ENCODE measurements around the gene ADAMTSL4.

The ADAMTSL4 gene
- 0.06 to 0.13 reads per million in 2 experiments for total RNA-seq

DNA sequence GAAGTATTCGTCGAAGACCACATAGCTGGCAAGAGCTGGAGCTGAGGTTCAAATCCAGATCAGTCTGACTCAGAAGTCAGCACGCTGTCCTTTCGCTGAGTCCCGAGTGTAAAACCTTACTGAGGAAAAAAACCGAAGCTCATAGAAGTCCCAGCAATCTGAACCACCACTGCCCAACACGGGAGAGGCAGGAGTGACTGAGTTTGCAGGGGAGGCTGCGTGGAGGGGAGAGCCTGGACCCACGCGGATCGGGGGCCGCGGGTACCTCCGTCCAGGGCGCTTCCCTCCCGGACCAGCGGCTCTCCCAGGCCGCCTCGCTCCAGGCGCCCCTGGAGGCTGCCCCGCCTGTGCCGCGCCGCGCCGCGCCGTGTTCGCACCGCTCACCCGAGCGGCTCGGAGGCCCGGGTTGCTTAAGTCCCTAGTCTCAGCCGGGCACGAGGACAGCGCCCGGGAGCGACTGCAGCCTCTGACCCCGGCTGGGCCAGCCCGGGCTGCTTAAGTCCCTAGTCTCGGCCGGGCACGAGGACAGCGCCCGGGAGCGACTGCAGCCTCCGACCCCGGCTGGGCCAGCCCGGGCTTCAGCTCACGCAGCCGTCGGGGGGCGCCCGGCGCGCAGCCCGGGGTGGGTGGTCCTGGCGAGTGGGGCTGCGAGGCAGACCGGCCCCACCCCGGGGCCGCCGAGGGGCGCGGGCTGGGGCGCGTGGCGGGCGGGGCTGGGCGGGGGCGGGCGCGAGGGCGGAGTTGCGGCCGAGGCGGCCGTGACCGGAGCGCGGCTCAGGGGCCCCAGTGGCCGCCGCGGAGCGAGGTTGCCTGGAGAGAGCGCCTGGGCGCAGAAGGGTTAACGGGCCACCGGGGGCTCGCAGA, at the start of gene ADAMTSL4:
Gene ADAMTSL4, plus strand, starts transcription at position 777 of the 864 bp plus-strand sequence. CDS start 2,881 bp downstream, outside the sequence.
- no peak for DNase-seq (ENCODE audit: low read depth)

DNA sequence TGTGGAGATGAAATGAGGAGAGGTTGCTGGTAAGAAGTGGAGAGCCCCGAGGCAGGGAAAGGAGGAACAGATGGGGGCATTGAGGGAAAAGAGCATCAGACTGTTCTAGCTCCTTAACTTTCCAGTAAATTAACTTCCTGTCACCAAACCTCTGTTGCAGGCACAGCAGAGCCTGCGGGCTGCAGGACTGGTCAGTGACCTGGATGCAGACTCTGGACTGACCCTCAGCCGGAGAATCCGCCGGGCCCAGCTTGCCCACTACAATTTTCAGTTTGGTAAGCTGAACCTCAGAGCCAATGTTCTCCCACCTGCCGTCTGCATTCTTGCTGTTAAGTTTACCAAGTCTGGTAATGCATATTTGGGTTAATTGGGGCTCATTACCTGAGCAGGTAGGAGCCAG, 43.8 kb upstream of the ADAMTSL4 start:
- DNase-seq (ENCODE audit: low read depth), result no peak

DNA sequence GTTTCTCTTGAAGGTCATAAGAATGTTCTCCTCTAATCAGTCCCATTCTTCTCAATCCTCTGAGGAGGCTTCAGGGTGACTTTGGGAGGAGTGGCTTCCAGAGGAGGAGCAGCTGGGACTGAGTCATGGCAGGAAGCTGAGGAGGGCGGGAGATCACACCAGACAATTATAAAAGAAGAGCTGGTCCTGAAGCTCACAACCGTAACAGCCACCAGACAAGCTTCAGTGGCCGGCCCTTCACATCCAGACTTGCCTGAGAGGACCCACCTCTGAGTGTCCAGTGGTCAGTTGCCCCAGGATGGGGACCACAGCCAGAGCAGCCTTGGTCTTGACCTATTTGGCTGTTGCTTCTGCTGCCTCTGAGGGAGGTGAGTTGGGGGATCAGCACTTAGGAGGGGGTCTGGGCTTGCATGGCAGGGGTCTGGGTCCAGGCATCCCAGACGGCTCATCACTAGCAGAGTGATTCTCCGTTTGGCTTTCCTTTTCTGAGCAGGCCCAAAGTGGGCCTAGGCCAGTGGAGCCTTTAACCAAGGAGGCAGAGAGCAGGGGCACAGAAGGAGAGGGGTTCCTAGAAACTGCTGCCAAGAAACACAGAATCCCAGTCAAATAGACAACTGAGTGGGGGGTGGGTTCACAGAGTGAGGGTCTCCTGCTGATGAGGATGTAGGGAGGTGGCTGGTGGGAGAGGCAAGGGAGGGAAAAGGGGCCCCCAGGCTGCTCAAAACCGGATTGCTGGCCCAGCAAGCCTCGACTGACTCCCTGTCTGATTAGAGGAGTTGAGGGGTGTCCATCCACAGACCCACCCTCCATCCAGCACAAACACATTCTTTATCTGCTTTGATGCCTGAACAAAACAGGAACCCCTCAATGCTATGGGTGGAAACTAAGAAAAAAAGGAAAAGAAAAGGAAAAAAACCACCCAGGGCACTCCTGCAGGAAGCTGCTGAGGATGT, 41.0 kb upstream of the ADAMTSL4 start, which contains the start of gene ECM1:
Gene ECM1, plus strand, starts transcription at position 198 of the 953 bp plus-strand sequence. Its CDS starts 101 bp downstream, at position 299.
- no peak for DNase-seq (ENCODE audit: low read depth)

DNA sequence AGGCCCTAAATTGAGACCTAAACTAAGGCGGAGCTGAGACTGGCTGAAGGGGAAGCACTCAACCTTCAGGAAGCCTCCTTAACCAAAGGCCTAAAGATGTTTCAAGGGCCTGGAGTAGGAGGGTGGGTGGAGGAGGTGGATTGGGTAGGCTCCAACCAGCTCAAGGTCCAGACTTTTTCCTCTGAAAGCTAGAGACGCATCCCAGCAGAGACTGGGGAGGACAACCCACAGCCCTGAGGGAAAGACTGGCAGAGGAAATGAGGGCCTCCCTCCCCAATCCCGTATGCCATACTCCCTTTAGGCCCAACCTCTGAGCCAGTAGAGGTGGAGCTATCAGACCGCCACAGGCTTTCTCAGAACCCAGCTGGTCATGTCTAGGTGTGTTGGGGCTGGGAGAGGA, 40.2 kb upstream of the ADAMTSL4 start:
- DNase-seq (ENCODE audit: low read depth), result no peak

DNA sequence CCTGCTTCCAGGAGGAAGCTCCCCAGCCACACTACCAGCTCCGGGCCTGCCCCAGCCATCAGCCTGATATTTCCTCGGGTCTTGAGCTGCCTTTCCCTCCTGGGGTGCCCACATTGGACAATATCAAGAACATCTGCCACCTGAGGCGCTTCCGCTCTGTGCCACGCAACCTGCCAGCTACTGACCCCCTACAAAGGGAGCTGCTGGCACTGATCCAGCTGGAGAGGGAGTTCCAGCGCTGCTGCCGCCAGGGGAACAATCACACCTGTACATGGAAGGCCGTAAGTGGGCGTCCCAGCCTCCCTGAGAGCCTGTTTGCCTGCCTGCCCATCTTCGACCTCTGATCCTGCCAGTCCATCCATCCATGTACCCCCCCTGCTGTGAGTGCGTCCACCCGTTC, 37.7 kb upstream of the ADAMTSL4 start:
- DNase-seq (ENCODE audit: low read depth), result no peak

DNA sequence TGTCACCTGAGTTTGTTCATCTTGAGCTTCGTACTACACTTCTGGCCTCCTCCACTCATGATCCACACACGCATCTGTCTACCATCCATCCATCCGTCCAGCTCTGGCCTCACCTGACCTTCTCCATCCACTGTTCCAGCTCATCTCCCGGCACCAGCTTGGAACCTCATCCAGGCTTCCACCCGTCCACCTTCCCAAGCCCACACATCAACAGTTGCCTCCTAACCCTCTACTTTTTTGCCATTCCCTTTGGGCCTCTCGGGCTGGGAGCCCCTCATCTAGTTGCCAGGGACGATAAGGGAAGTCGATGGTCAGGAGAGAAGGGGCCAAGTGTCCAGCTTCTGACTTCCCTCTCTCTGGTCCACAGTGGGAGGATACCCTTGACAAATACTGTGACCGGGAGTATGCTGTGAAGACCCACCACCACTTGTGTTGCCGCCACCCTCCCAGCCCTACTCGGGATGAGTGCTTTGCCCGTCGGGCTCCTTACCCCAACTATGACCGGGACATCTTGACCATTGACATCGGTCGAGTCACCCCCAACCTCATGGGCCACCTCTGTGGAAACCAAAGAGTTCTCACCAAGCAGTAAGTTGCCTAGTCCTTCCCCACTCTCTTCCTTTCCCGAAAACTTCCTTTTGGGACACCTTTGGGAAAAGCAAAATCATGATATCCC, 37.1 kb upstream of the ADAMTSL4 start:
- DNase-seq (ENCODE audit: low read depth), result no peak

DNA sequence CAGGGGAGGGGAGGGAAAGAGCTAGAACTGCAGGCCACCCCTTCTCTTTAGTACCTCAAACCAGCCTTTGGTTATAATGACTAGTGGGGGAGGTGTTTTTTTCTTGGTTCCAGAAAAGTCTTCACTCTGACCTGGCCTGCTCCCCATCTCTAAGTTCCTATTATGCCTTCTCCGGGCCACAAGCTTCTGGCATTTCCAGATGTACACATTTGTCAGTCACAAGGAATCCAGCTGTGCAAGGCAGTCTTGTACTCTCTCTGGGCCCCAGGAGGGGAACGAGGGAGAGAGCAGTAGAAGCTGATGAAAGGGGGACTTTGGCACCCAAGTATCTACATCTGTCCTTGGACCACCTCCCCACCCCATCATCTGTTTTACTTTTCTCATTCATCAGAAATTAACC, 36.4 kb upstream of the ADAMTSL4 start:
- DNase-seq (ENCODE audit: low read depth), result no peak

DNA sequence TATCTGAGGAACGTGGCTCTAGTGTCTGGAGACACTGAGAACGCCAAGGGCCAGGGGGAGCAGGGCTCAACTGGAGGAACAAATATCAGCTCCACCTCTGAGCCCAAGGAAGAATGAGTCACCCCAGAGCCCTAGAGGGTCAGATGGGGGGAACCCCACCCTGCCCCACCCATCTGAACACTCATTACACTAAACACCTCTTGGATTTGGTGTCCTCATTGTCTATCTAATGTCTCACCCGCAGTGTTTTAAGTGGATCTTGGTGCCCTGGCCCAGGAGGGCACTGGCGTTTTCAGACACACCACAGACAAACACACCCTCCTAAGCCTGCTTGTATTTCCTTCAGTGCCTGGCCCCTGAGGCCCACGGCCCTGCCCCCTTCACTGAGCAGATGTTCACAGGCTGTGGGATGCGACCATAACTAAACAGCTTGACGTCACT, 35.8 kb upstream of the ADAMTSL4 start:
- DNase-seq (ENCODE audit: low read depth), result no peak

DNA sequence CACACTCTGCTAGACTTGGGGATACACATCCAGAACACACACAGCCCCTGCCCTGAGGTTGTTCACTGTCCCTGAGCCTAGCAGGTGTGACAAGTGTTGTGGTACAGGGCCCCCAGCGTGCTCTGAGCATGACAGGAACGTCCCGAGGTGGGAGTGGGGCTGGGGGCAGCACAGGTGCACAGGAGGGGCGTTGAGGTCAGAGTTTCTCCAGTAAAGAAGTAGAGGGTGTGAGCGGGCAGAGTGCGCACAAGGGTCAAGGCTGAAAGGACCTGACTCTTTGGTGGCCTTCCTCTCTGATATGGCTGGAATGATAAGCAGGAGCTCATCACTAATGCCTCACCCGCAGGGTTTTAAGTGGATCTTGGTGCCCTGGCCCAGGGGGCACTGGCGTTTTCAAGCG, 34.9 kb upstream of the ADAMTSL4 start:
- no peak for DNase-seq (ENCODE audit: low read depth)

DNA sequence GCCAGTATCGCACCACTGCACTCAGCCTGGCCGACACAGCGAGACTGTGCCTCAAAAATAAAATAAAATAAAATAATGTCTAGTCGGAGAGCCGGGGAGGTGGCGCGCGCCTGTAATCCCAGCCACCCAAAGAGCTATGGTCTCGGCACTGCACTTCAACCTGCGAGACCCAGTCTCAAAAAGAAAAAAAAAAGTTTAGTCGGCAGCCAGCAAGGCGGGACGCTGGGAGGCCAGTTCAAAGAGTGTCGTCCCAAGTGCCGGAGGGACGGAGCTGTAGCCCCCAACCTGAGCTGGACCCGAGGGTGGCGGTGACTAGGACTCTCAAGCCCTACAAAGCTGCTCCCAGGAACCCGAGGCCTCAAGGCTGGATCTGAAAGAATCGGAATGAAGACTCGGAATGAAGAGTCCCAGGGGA, 34.3 kb upstream of the ADAMTSL4 start:
- DNase-seq (ENCODE audit: low read depth), result no peak

DNA sequence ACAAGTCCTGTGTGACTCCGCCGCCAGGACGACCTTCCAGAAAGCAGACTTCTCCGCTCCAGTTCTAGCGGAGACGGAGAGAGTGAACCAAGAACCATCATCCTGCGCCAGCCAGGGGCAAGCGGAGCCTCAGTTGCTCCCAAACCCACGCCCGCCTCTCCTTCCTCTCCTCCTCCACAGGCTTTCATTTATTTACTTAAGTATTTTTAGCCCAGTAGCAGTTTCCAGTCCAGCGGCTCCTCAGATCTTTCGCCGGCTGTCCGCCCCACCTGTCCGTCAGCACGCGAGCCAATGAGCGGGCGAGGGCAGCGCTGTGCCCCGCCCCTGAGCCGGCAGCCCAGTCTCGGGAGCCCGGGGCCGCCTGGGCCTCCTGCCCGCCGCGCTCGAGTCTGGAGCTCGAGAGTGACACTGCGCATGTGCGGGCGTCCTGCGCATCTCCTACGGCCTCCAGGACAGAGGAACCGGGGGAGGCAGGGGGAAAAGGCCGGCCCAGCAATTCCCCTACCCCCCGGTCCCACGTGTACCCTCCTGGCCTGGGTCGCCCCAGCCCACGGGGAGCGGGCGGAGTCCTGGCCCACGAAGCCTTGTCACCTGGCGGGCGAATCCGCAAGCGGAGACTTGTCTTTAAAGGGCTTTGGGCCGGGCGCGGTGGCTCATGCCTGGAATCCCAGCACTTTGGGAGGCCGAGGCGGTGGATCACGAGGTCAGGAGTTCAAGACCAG, 33.7 kb upstream of the ADAMTSL4 start, which contains the start of gene FALEC:
Gene FALEC, plus strand, starts transcription at position 425 of the 722 bp plus-strand sequence.
- peak; percentile 81 for DNase-seq (ENCODE audit: low read depth)

DNA sequence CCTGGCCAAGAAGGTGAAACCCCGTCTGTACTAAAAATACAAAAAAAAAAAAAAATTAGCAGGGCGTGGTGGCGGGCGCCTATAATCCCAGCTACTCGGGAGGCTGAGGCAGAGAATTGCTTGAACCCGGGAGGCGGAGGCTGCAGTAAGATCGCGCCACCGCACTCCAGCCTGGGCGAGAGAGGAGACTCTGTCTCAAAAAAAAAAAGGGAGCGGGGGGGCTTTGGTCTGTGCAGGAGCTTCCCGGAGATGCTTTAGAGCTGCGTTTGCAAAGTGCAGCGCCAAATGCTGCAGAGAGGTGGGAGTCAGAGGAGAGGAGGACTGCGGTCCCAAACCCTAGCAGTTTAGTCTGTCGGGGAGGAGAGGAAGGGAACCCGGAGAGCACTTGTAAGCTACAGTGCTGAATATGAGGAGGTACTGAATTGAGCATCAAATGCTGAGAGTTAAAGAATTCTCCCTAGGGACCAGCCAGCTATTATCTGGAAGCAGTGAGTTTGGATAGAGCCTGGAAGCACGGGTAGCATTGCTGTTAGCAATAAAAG, 33.1 kb upstream of the ADAMTSL4 start:
- no peak for DNase-seq (ENCODE audit: low read depth)

DNA sequence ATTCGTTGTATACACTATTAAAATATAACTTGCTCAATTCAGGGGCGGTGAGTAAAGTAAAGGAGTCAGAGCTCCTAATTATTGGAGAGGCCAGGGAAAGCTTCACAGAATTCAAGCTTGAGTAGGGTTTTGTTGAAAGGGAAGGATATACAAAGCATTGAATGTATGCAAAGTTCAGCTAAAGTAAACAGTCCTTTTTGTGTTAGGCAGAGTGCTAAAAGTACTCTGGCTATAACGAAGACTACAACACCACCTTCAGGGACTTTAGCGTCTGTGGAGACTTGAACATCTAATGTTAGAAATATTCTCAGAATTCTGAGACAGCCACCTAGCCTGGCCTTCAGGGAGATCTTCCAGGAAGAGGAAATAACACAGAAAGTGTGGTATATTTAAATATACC, 32.6 kb upstream of the ADAMTSL4 start:
- no peak for DNase-seq (ENCODE audit: low read depth)

DNA sequence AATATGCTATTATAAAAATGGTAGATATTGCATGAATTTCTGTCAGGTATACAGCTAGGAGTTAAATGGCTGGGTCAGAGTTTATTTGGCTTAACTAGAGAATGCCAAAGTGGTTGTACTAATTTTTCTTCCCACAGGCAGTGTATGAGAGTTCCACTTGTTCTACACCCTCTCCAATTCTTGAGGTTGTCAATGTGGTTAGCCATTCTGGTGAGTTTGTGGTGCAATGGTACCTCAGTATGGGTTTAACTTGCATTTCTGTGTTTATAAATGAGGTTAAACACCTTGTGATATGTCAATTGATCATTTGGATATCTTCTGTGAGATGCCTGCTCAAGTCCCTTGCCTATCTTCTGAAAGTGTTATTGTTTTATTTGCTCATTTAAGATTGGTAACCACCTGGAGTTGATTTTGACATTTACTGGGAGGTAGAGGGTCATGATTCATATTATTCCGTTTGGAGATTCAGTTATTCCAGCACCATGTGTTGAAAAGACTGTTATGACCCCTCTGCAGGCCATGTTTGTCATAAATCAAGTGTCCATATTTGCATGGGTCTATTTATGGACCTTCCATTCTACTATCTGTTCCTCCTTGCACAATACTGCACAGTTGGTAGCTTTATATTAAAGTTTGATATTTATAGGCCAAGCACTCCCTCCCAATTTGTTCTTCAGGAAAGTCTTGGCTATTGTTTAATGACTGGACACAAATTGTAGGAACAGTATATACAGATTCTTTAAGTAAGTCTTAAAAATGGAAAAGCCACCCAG, 27.8 kb upstream of the ADAMTSL4 start:
- no peak for DNase-seq (ENCODE audit: low read depth)

DNA sequence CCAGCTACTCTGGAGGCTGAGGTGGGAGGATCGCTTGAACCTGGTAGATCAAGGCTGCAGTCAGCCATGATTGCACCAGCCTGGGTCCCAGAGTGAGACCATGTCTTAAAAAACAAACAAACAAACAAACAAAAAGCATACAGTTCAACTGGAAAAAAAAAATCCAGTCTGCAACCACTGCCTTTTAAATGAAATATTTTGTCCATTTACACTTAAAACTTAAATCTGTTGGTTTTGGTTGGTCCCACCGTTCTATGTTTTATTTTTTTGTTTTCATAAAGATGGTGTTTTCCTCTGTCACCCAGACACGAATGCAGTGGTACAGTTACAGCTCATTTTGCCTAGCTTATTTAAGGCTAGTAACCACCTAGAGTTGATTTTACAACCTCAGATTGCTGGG, 23.9 kb upstream of the ADAMTSL4 start:
- DNase-seq (ENCODE audit: low read depth), result no peak

DNA sequence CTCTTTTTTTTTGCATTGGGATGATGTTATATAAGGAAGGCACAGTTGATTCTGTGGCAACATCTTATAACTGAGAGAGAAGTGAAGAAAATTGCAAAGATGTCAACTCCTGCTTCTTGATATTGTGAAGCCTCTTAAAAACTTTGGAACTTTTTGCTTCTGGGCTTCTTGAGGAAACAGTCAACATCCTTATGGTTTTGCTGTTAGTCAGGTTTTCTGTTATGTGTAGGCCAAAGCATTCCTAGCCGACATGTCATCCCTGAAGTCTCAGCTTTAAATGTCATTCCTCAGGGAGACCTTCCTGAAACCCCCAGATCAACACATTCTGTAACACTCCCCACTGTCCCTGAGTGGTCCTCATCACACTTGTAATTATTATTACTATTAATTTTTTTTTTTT, 21.0 kb upstream of the ADAMTSL4 start:
- no peak for DNase-seq (ENCODE audit: low read depth)

DNA sequence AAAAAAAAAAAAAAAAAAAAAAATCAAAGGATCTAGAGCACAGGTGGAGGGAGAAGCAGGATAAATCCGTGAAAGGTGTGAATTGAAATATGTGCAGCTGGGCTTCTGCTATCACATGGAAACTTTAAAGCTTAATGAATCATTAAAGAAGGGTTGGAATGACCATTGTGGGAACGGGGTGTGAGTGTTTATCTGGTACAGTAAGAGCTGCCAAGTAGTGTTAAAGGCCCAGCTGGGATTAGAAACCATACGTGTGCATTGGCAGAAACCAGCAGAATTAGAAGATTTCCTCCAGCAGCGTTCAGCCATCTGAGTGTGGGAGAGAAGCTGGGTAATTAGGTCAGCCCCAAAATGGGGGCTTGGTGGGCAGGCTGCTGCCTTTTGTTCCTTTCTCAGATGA, 20.2 kb upstream of the ADAMTSL4 start:
- DNase-seq (ENCODE audit: low read depth), result no peak

DNA sequence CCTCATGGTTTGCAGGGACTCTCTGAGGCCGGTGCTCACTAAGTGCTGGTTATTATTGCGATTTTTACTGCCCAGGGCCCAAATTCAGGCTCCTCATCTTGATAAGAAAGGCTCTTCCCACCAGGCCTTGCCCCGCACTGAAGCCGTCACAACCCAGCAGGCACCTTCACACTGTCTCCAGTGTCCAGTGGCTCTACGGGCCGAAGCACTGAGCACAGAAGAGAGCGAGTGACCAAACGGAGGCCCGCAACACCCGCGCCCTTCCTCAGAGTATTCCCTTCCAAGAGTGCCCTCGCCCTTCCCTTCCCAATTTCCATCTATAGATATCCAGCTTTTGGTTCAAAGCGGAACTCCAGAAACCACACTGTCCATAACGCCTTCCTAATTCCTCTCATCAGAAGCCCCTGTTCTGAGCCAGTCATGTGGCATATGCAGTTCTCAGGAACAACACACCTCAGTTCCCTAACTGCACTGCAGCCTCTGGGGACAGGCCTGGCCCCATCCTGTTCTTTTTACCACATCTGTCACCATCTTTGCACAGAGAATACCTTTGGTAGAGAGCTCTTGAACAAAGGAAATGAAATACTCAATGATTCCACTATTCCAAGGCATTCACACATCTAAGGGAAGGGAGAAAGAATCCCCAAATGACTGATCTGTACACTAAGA, 18.6 kb upstream of the ADAMTSL4 start:
- DNase-seq (ENCODE audit: low read depth), result no peak

DNA sequence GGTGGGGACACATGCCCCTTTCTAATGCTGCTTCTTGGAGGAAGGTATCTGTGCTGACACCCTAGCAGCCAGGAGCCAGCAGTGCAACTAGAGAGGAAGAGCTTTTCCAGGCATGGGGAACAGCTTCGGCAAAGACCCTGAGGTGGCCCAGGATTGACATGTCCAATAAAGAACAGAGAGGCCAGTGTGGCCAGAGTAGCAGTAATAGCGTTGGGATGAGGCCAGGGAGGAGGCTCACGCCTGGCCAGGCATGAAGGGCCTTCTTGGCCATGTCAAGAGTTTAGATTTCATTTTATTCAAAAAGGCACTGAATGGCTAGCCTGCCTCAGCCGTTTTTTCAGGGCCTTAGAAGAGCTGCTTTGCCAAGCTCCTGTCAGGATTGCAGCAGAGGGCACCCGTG, 16.3 kb upstream of the ADAMTSL4 start:
- DNase-seq (ENCODE audit: low read depth), result no peak

DNA sequence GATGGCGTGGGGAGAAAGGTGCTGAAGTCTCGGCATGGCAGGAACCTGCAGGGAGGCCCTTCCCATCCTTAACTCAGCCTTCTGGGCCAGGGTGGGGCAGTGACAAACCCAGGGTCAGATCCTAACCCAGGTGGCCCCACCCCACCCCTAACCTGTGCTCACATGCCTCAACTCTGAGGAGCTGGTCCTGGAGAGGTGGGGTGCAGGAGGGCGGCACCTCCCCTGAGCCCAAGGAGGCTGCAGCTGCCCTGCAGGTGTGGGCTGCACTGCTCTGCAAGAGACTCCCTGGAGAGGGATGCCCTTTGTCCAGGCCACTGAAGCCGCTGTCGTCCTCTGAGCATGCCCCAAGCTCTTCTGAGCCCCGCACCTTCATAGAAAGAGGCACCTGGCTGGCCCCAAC, 15.2 kb upstream of the ADAMTSL4 start:
- no peak for DNase-seq (ENCODE audit: low read depth)

Data from T follicular helper cell (primary cell).